GM20000 (cell line): ENCODE data around the gene MAMDC2.

Experiments used
- DNase-seq: peaks from one replicate; pipeline ENCODE4 v3.0.0; 2012; ENCODE audit warnings: low spot score
- CTCF ChIP-seq: IDR thresholded peaks from 2 replicates; pipeline ENCODE4 v1.5.1; 2012; ENCODE audit warnings: mild to moderate bottlenecking, control low read depth; ENCODE audit errors: extremely low read depth, missing control alignments

Gene MAMDC2

GRCh38 chr9:70043689-70044489 is at the start of gene MAMDC2:
TSS of gene MAMDC2 (plus strand) at chr9:70043848. CDS start at chr9:70044198, 350 bp downstream.
- no peak for TF ChIP-seq CTCF
- no peak for DNase-seq

GRCh38 chr9:69995846-69996245 is 47.8 kb upstream of the MAMDC2 start:
- TF ChIP-seq CTCF = no peak
- no peak for DNase-seq

- DNase-seq = no peak
- TF ChIP-seq CTCF = no peak
Measured at GRCh38 chr9:69996967-69997366, 46.7 kb upstream of the MAMDC2 start.

- no peak for DNase-seq
- TF ChIP-seq CTCF = no peak
Measured at GRCh38 chr9:69997524-69997923, 46.1 kb upstream of the MAMDC2 start.

- no peak for DNase-seq
- TF ChIP-seq CTCF = no peak
Measured at GRCh38 chr9:69999315-69999714, 44.3 kb upstream of the MAMDC2 start.

GRCh38 chr9:70000469-70000868 is 43.2 kb upstream of the MAMDC2 start:
- no peak for TF ChIP-seq CTCF
- no peak for DNase-seq

- no peak for TF ChIP-seq CTCF
- DNase-seq = no peak
Measured at GRCh38 chr9:70003901-70004714, 39.5 kb upstream of the MAMDC2 start.
